ENCODE data around the gene AXIN1.

AXIN1 gene

DNA sequence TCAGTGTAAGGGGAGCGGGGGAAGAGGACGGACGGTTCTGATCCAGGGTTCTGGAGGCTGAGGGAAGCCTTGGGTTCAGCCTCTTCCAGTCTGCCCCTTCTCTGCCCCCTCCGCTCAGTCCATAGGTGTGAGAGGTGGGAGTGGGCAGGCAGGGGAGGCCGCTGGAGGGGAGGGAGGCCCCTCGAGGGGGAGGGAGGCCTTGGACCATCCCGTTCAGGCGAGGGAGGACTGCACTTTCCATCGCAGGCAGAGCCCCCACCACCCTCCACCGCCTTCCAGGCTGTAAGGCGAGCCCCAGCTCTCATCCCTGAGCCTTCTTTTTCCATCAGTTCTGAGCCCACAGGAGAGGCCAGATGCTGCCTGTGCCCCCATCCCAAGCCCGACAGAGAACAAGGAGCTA lies 4.2 kb upstream of the AXIN1 start:
- Histone ChIP-seq H3K4me3 (ENCODE audit: severe bottlenecking) (no peak overlapping the region), H3K27ac (ENCODE audit: poor library complexity, severe bottlenecking) (no peak overlapping the region), H3K27me3 (ENCODE audit: insufficient read depth, poor library complexity, severe bottlenecking) (no peaks in the 10 kb centered on the region), H3K36me3 (ENCODE audit: low read depth) (no peaks in the 10 kb centered on the region), H3K4me1 (ENCODE audit: insufficient read depth, poor library complexity, severe bottlenecking) (peaks cover 14% of the 10 kb centered on the region), H3K9me3 (ENCODE audit: severe bottlenecking) (no peaks in the 10 kb centered on the region)
- no peak for TF ChIP-seq CTCF (IDR thresholded peaks at IDR 0.05; ENCODE audit: poor library complexity, severe bottlenecking)
- DNase-seq (ENCODE audit: low spot score) (no peak), ATAC-seq (ENCODE audit: low read depth) (no peak)

GRCh38 chr16:354971-355461 lies 2.5 kb upstream of the AXIN1 start:
- Histone ChIP-seq H3K27me3 (ENCODE audit: insufficient read depth, poor library complexity, severe bottlenecking) (no peaks in the 10 kb centered on the region), H3K9me3 (ENCODE audit: severe bottlenecking) (no peaks in the 10 kb centered on the region), H3K36me3 (ENCODE audit: low read depth) (peaks cover 10% of the 10 kb centered on the region), H3K4me1 (ENCODE audit: insufficient read depth, poor library complexity, severe bottlenecking) (peaks cover 19% of the 10 kb centered on the region), H3K27ac (ENCODE audit: poor library complexity, severe bottlenecking) (peak overlapping the region; percentile 79), H3K4me3 (ENCODE audit: severe bottlenecking) (no peak overlapping the region)
- no peak for TF ChIP-seq CTCF (IDR thresholded peaks at IDR 0.05; ENCODE audit: poor library complexity, severe bottlenecking)
- DNase-seq (ENCODE audit: low spot score) (no peak), ATAC-seq (ENCODE audit: low read depth) (no peak)

DNA sequence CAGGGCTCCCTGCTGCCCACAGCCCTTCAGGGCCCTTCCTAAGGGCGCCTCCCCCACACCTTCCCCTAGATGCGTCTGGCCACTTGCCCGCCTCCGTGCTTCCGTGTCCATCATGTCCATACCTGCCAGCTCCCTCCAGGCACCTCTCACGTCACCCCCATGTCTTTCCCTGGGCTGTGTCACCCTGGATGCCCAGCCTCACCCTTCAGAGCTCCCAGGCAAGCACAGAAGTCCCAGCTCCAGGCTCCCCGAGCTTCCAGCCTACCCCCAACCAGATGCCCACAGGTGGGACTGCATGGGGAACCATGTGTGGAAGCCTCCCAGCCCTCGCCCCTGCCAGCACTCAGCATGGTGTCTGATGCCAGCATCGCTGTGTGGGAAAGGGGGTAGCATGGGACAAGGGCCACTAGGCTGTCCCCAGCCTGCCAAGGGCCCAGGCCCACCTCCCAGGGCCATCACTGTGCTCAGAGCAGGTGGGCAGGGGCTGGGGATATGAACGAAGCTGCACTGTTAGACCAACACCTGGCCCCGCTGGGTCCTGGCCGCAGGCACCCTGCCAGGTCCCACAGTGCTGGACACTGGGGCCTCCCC lies 1.9 kb upstream of the AXIN1 start:
- ATAC-seq (ENCODE audit: low read depth) (peak; percentile 64), DNase-seq (ENCODE audit: low spot score) (peak; percentile 93)
- no peaks in the 10 kb centered on the region for H3K27me3 ChIP-seq (ENCODE audit: insufficient read depth, poor library complexity, severe bottlenecking)
- H3K4me3 ChIP-seq (ENCODE audit: severe bottlenecking) = no peak overlapping the region
- peaks cover 19% of the 10 kb centered on the region for H3K4me1 ChIP-seq (ENCODE audit: insufficient read depth, poor library complexity, severe bottlenecking)
- peaks cover 15% of the 10 kb centered on the region for H3K36me3 ChIP-seq (ENCODE audit: low read depth)
- no peaks in the 10 kb centered on the region for H3K9me3 ChIP-seq (ENCODE audit: severe bottlenecking)
- H3K27ac ChIP-seq (ENCODE audit: poor library complexity, severe bottlenecking) = peak overlapping the region; percentile 79
- TF ChIP-seq CTCF (IDR thresholded peaks at IDR 0.05; ENCODE audit: poor library complexity, severe bottlenecking) = no peak

DNA sequence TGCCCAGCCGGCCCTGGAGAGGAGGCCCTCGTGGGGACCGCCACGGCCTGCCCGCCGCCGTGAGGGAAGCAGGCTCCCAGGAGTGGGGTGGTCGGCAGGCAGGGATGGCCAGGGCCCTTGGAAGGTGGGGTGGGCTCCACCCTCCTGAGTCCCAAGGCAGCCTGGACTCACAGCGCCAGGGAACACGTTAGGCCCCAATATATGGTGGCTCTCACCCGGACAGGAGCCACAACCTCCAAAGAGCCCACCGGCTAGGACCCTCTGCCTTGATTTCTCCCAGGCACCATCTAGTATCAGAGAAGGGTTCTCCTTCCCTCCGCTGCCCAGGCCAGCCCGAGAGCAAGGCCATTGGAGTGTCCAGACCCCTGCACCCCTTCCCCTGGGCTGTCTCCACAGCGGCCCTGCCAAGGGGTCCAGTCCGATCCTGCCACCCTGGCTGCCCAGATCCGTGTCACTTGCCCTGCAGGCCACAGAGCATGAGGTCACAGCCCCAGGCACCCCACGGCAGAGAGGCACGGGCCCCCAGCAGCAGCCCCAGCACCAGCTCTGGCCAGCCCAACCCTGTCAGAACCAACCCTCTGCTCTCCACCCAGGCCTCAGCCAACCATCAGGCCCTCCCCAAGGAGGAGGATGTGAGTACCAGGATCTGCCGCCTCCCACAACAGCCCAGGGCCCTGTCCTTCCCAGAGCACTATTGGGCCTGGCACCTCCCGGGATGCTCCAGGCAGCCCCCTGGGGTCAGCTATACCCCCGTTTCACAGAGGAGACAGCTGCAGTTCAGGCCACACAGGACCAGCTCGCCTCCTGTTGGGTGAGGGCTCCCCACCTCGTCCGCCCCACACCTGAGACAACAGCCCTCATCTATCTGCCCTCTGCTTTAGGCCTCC lies 1.1 kb upstream of the AXIN1 start:
- no peaks in the 10 kb centered on the region for H3K27me3 ChIP-seq (ENCODE audit: insufficient read depth, poor library complexity, severe bottlenecking)
- TF ChIP-seq CTCF (IDR thresholded peaks at IDR 0.05; ENCODE audit: poor library complexity, severe bottlenecking) = no peak
- ATAC-seq (ENCODE audit: low read depth) = peak; percentile 34
- peaks cover 19% of the 10 kb centered on the region for H3K4me1 ChIP-seq (ENCODE audit: insufficient read depth, poor library complexity, severe bottlenecking)
- no peaks in the 10 kb centered on the region for H3K9me3 ChIP-seq (ENCODE audit: severe bottlenecking)
- peak; percentile 68 for DNase-seq (ENCODE audit: low spot score)
- H3K4me3 ChIP-seq (ENCODE audit: severe bottlenecking) = peak overlapping the region; percentile 33
- H3K27ac ChIP-seq (ENCODE audit: poor library complexity, severe bottlenecking) = peak overlapping the region; percentile 79
- H3K36me3 ChIP-seq (ENCODE audit: low read depth) = peaks cover 15% of the 10 kb centered on the region
